PC-9 (cell line): Measurements from ENCODE around the gene ADCK2. TPM values are rescaled to one million over a fixed set of nuclear protein-coding genes. Genes with fewer than 3 reads are reported as not detected.

ENCODE experiments used
- BruUV-seq: library from RNA; stranded (reverse); fragments of 400-500 nt; replicated peaks from 2 replicates; lab custom pipeline; 2021; lab: Mats Ljungman, UMichigan
- CTCF ChIA-PET: fragments of 300-600 bp; sonication (Branson Sonifier 250); formaldehyde crosslinking; loops from one replicate; lab custom pipeline; 2022; ENCODE audit warnings: antibody characterized with exemption; lab: Charles Lee
- POLR2A ChIA-PET: fragments of 300-600 bp; sonication (Branson Sonifier 250); formaldehyde crosslinking; loops from one replicate; lab custom pipeline; 2022; ENCODE audit warnings: antibody characterized with exemption; ENCODE audit not compliant: unreplicated experiment; lab: Charles Lee
- DNase-seq, 2 experiments: peaks; one replicate each; pipeline versions ENCODE4 v3.0.0 to v3.0.0-alpha.2; 2015 to 2022; ENCODE audit warnings: mixed read lengths in 1 of 2
- H2AFZ ChIP-seq: fragments of 200-600 bp; sonication (generic); 2 replicates; pipeline ENCODE4 v1.8.1; 2017; ENCODE audit warnings: antibody characterized with exemption
- H3F3A ChIP-seq: fragments of 200-600 bp; sonication (generic); 2 replicates; pipeline ENCODE4 v1.8.1; 2017; ENCODE audit warnings: antibody characterized with exemption, mild to moderate bottlenecking, low read depth; ENCODE audit not compliant: insufficient read depth
- H3K27ac ChIP-seq: fragments of 200-600 bp; sonication (generic); 2 replicates; pipeline ENCODE4 v1.6.1; 2016; ENCODE audit warnings: mixed run types
- H3K27me3 ChIP-seq: fragments of 200-600 bp; sonication (generic); 2 replicates; pipeline ENCODE4 v1.6.1; 2016; ENCODE audit warnings: low read depth, mixed run types; ENCODE audit not compliant: insufficient read depth
- H3K36me3 ChIP-seq: fragments of 200-600 bp; sonication (generic); 2 replicates; pipeline ENCODE4 v1.6.1; 2016; ENCODE audit warnings: low read depth, mixed run types
- H3K4me1 ChIP-seq: fragments of 200-600 bp; sonication (generic); replicated peaks from 2 replicates; pipeline ENCODE4 v1.6.1; 2016; ENCODE audit warnings: mixed run types; ENCODE audit not compliant: insufficient read depth
- H3K4me2 ChIP-seq: fragments of 200-600 bp; sonication (generic); 2 replicates; pipeline ENCODE4 v1.6.1; 2017; ENCODE audit warnings: mixed run types
- H3K4me3 ChIP-seq: fragments of 200-600 bp; sonication (generic); 2 replicates; pipeline ENCODE4 v1.6.1; 2016; ENCODE audit warnings: mixed run types
- H3K79me2 ChIP-seq: fragments of 200-600 bp; sonication (generic); 2 replicates; pipeline ENCODE4 v1.6.1; 2017; ENCODE audit warnings: low read depth, mixed run types
- H3K9me2 ChIP-seq: fragments of 200-600 bp; sonication (generic); 2 replicates; pipeline ENCODE4 v1.8.1; 2017; ENCODE audit warnings: mild to moderate bottlenecking; ENCODE audit not compliant: insufficient read depth
- H3K9me3 ChIP-seq: fragments of 200-600 bp; sonication (generic); 2 replicates; pipeline ENCODE4 v1.8.1; 2016; ENCODE audit warnings: low read depth; ENCODE audit not compliant: insufficient read depth
- H4K20me1 ChIP-seq: fragments of 200-600 bp; sonication (generic); 2 replicates; pipeline ENCODE4 v1.8.1; 2017; ENCODE audit not compliant: insufficient read depth
- CTCF ChIP-seq: fragments of 200-600 bp; sonication (generic); conservative IDR thresholded peaks from 2 replicates; pipeline ENCODE4 v1.6.1; 2017; ENCODE audit warnings: mixed run types, antibody characterized with exemption, mild to moderate bottlenecking, moderate library complexity
- EZH2 ChIP-seq: fragments of 200-600 bp; sonication (generic); IDR thresholded peaks from 2 replicates; pipeline ENCODE4 v1.8.0; 2017; ENCODE audit warnings: antibody characterized with exemption, low read depth
- intact Hi-C: fragments of 100-400 bp; cut with micrococcal nuclease; formaldehyde crosslinking; loops from one replicate; pipeline ENCODE4 v1.10.0; 2022; ENCODE audit not compliant: unreplicated experiment
- total RNA-seq: library from RNA; stranded (reverse); gene quantifications from 2 replicates; pipeline ENCODE4 v1.2.3, GENCODE V29; 2021

The ADCK2 gene
- total RNA-seq, 1 experiment from 2014 or later: 35.3 TPM

GRCh38 chr7:140694592-140694991 lies 21.8 kb downstream of the ADCK2 start:
- Histone ChIP-seq H3K27me3 (no peaks in the 10 kb centered on the region), H3F3A (peaks cover 4% of the 10 kb centered on the region; the same call in 1 of the 2 replicates), H3K4me1 (peaks cover 15% of the 10 kb centered on the region), H3K36me3 (no peaks in the 10 kb centered on the region), H3K27ac (no peak overlapping the region), H3K9me2 (no peaks in the 10 kb centered on the region), H3K79me2 (peaks cover 25% of the 10 kb centered on the region), H3K9me3 (no peaks in the 10 kb centered on the region), H3K4me3 (no peak overlapping the region), H4K20me1 (no peaks in the 10 kb centered on the region), H3K4me2 (no peak overlapping the region), H2AFZ (no peak overlapping the region)
- BruUV-seq: no TSS peak
- no peak for DNase-seq
- CTCF ChIA-PET: no interaction called here
- POLR2A ChIA-PET: no interaction called here
- intact Hi-C loops: no loop called here
- TF ChIP-seq CTCF (no peak), EZH2 (no peak)

- H3K9me2 ChIP-seq: no peaks in the 10 kb centered on the region
- H3K4me2 ChIP-seq: no peak overlapping the region
- H2AFZ ChIP-seq: no peak overlapping the region
- no peaks in the 10 kb centered on the region for H3K27me3 ChIP-seq
- H4K20me1 ChIP-seq: no peaks in the 10 kb centered on the region
- H3K36me3 ChIP-seq: no peaks in the 10 kb centered on the region
- intact Hi-C loops: no loop called here
- peaks cover 4% of the 10 kb centered on the region; the same call in 1 of the 2 replicates for H3F3A ChIP-seq
- H3K4me1 ChIP-seq: peaks cover 15% of the 10 kb centered on the region
- H3K79me2 ChIP-seq: peaks cover 33% of the 10 kb centered on the region
- H3K9me3 ChIP-seq: no peaks in the 10 kb centered on the region
- POLR2A ChIA-PET: no interaction called here
- no peak overlapping the region for H3K27ac ChIP-seq
- BruUV-seq: no TSS peak
- H3K4me3 ChIP-seq: no peak overlapping the region
- TF ChIP-seq EZH2 (no peak), CTCF (no peak)
- CTCF ChIA-PET: interaction anchor here (0.6 kb wide), 4 partner anchors 20 to 954 kb away, joined by 3 to 9 read pairs (median 5); no protein-coding TSS in a partner anchor
- no peak for DNase-seq
These were observed 22.6 kb downstream of the ADCK2 start for GRCh38 chr7:140695381-140695780.

GRCh38 chr7:140696024-140696679 lies 23.4 kb downstream of the ADCK2 start:
- ChIA-PET POLR2A (interaction anchor here (0.6 kb wide), 3 partner anchors 171 to 948 kb away, joined by 24 to 32 read pairs (median 28); no protein-coding TSS in a partner anchor), CTCF (interaction anchor here (0.6 to 0.7 kb wide), 3 partner anchors 27 to 178 kb away, joined by 4 to 13 read pairs (median 9); no protein-coding TSS in a partner anchor)
- Histone ChIP-seq H3K36me3 (0 out of 2 replicates have a peak, but pooled peaks cover 4% of the 10 kb centered on the region), H3K9me3 (no peaks in the 10 kb centered on the region), H3K79me2 (peaks cover 41% of the 10 kb centered on the region), H3F3A (peaks cover 4% of the 10 kb centered on the region; the same call in 1 of the 2 replicates), H2AFZ (peak overlapping the region; percentile 94), H3K27me3 (no peaks in the 10 kb centered on the region), H3K9me2 (no peaks in the 10 kb centered on the region), H3K4me2 (peak overlapping the region; percentile 90), H3K27ac (peak overlapping the region; percentile 53), H3K4me1 (peaks cover 15% of the 10 kb centered on the region), H3K4me3 (peak overlapping the region; percentile 96), H4K20me1 (peaks cover 3% of the 10 kb centered on the region; the same call in 1 of the 2 replicates)
- TSS peak; percentile 79 for BruUV-seq
- TF ChIP-seq CTCF (no peak), EZH2 (no peak)
- intact Hi-C loops: loop anchor here (1.0 to 2.0 kb wide), 2 partner anchors 23 to 178 kb away; partner anchors contain the start of gene ADCK2
- DNase-seq: peak in 1 of 2 experiments; percentile 86
